HCT116 (cell line): ENCODE results near the gene FGF14. TPM values are rescaled to one million over a fixed set of nuclear protein-coding genes. Genes with fewer than 3 reads are reported as not detected.

ENCODE experiments used
- ATAC-seq: fragments of 200-7000 bp; cut with Tn5 transposase; 2 replicates; pipeline ENCODE4 v1.9.1; 2020; ENCODE audit warnings: mild to moderate bottlenecking, moderate library complexity
- BruUV-seq: library from RNA; stranded (reverse); fragments of 400-500 nt; replicated peaks from 2 replicates; lab custom pipeline; 2021; lab: Mats Ljungman, UMichigan
- CTCF ChIA-PET: fragments of 300-600 bp; sonication (Branson Sonifier 250); formaldehyde crosslinking; loops from one replicate; lab custom pipeline; 2021; ENCODE audit warnings: antibody characterized with exemption; lab: Charles Lee
- POLR2A ChIA-PET: fragments of 300-600, 350-600 bp; sonication (Branson Sonifier 250); formaldehyde crosslinking; loops from one replicate; lab custom pipeline; 2021; ENCODE audit warnings: antibody characterized with exemption; lab: Charles Lee
- RAD21 ChIA-PET, 2 experiments: fragments of 300-600 bp; sonication (Branson Sonifier 250); formaldehyde crosslinking; loops; one replicate each; lab custom pipeline; 2023; ENCODE audit warnings: low total read pairs in 2 of 2; ENCODE audit not compliant: uncharacterized antibody in 2 of 2, unreplicated experiment in 2 of 2, low non-redundant PET in 1 of 2; lab: Charles Lee
- DNase-seq: peaks from one replicate; pipeline ENCODE4 v3.0.0-alpha.2; 2010; ENCODE audit warnings: low read depth, low spot score
- H2AFZ ChIP-seq: fragments of 200-600 bp; shearing (Covaris generic), sonication (generic); 2 replicates; pipeline ENCODE4 v1.6.1; 2017; ENCODE audit warnings: low read depth, mixed run types, mixed read lengths, antibody characterized with exemption, low read length; ENCODE audit not compliant: poor library complexity, severe bottlenecking
- H3K27ac ChIP-seq: 2 replicates; pipeline ENCODE4 v1.5.1; 2012; ENCODE audit warnings: low read depth, low read length
- H3K27me3 ChIP-seq: fragments of 200-600 bp; sonication (generic); 2 replicates; pipeline ENCODE4 v1.6.1; 2016; ENCODE audit warnings: mixed run types, low read length, mixed read lengths; ENCODE audit not compliant: insufficient read depth
- H3K36me3 ChIP-seq, 2 experiments: fragments of 200-500 bp in 1 of 2; fragments of 200-600 bp in 1 of 2; sonication (Bioruptor generic) in 1 of 2; sonication (generic) in 1 of 2; 2 replicates each; pipeline versions ENCODE4 v1.5.1 to v1.6.1; 2014 to 2016; ENCODE audit warnings: low read length in 2 of 2, inconsistent platforms in 1 of 2, mixed read lengths in 1 of 2, mixed run types in 1 of 2; ENCODE audit not compliant: insufficient read depth in 2 of 2, control insufficient read depth in 1 of 2
- H3K4me1 ChIP-seq, 2 experiments: fragments of 200-600 bp in 1 of 2; sonication (generic) in 1 of 2; 2 replicates each; pipeline versions ENCODE4 v1.5.1 to v1.6.1; 2012 to 2017; ENCODE audit warnings: low read length in 2 of 2, inconsistent platforms in 1 of 2, mild to moderate bottlenecking in 1 of 2, mixed read lengths in 1 of 2, mixed run types in 1 of 2, moderate library complexity in 1 of 2; ENCODE audit not compliant: insufficient read depth in 2 of 2, control insufficient read depth in 1 of 2
- H3K4me2 ChIP-seq: fragments of 200-600 bp; sonication (generic); 2 replicates; pipeline ENCODE4 v1.6.1; 2017; ENCODE audit warnings: mixed run types, low read length, mixed read lengths
- H3K4me3 ChIP-seq, 2 experiments: fragments of 200-600 bp in 1 of 2; sonication (generic) in 1 of 2; replicated peaks in 1 of 2; 2 replicates each; pipeline ENCODE4 v1.5.1; 2011 to 2016; ENCODE audit warnings: low read length in 2 of 2, control low read depth in 1 of 2, low read depth in 1 of 2, mild to moderate bottlenecking in 1 of 2, mixed read lengths in 1 of 2, mixed run types in 1 of 2
- H3K79me2 ChIP-seq: fragments of 200-600 bp; sonication (generic); 2 replicates; pipeline ENCODE4 v1.6.1; 2017; ENCODE audit warnings: mild to moderate bottlenecking, mixed run types, low read length, moderate library complexity, mixed read lengths; ENCODE audit not compliant: insufficient read depth
- H3K9ac ChIP-seq: fragments of 200-600 bp; sonication (generic); 2 replicates; pipeline ENCODE4 v1.6.1; 2016; ENCODE audit warnings: low read length, mixed read lengths
- H3K9me2 ChIP-seq: fragments of 200-600 bp; sonication (generic), shearing (Covaris generic); 2 replicates; pipeline ENCODE4 v1.6.1; 2017; ENCODE audit warnings: mixed run types, mild to moderate bottlenecking, moderate library complexity; ENCODE audit not compliant: insufficient read depth
- H3K9me3 ChIP-seq, 2 experiments: fragments of 200-500 bp in 1 of 2; fragments of 200-600 bp in 1 of 2; sonication (Bioruptor generic) in 1 of 2; sonication (generic) in 1 of 2; 2 replicates each; pipeline ENCODE4 v1.6.1; 2014 to 2017; ENCODE audit warnings: low read length in 2 of 2, mixed read lengths in 2 of 2, inconsistent platforms in 1 of 2, low read depth in 1 of 2, mild to moderate bottlenecking in 1 of 2, mixed run types in 1 of 2, moderate library complexity in 1 of 2; ENCODE audit not compliant: control insufficient read depth in 1 of 2, insufficient read depth in 1 of 2
- H4K20me1 ChIP-seq: fragments of 200-600 bp; sonication (generic), shearing (Covaris generic); 2 replicates; pipeline ENCODE4 v1.6.1; 2017; ENCODE audit warnings: mixed run types, mild to moderate bottlenecking, moderate library complexity; ENCODE audit not compliant: insufficient read depth
- ATF3 ChIP-seq: IDR thresholded peaks from 2 replicates; pipeline ENCODE4 v1.6.1; 2012
- CBX3 ChIP-seq: IDR thresholded peaks from 2 replicates; pipeline ENCODE4 v1.6.1; 2012; ENCODE audit warnings: low read depth
- CEBPB ChIP-seq: IDR thresholded peaks from 2 replicates; pipeline ENCODE4 v1.6.1; 2012; ENCODE audit warnings: low read depth
- EGR1 ChIP-seq: IDR thresholded peaks from 2 replicates; pipeline ENCODE4 v1.6.1; 2012; ENCODE audit warnings: low read depth
- ELF1 ChIP-seq: IDR thresholded peaks from 2 replicates; pipeline ENCODE4 v1.6.1; 2012; ENCODE audit warnings: low read depth, borderline replicate concordance
- EZH2 ChIP-seq: fragments of 200-600 bp; sonication (generic); IDR thresholded peaks from 2 replicates; pipeline ENCODE4 v1.6.1; 2017; ENCODE audit warnings: antibody characterized with exemption, mixed run types
- EZH2phosphoT487 ChIP-seq: fragments of 200-600 bp; IDR thresholded peaks from 2 replicates; pipeline ENCODE4 v1.6.1; 2018; ENCODE audit warnings: antibody characterized with exemption, borderline replicate concordance
- FOSL1 ChIP-seq: IDR thresholded peaks from 2 replicates; pipeline ENCODE4 v1.6.1; 2012; ENCODE audit warnings: low read depth
- JUND ChIP-seq: IDR thresholded peaks from 2 replicates; pipeline ENCODE4 v1.6.1; 2012
- POLR2A ChIP-seq: IDR thresholded peaks from 2 replicates; pipeline ENCODE4 v1.7.0; 2011; ENCODE audit warnings: borderline replicate concordance; ENCODE audit not compliant: insufficient read depth, insufficient read length; ENCODE audit errors: extremely low read depth
- POLR2AphosphoS5 ChIP-seq: IDR thresholded peaks from 2 replicates; pipeline ENCODE4 v1.6.1; 2011; ENCODE audit warnings: mild to moderate bottlenecking, low read depth, low read length, moderate library complexity
- RAD21 ChIP-seq: IDR thresholded peaks from 2 replicates; pipeline ENCODE4 v1.6.1; 2012; ENCODE audit warnings: low read depth, mild to moderate bottlenecking
- REST ChIP-seq: IDR thresholded peaks from 2 replicates; pipeline ENCODE4 v1.6.1; 2012; ENCODE audit warnings: low read depth
- SIN3A ChIP-seq: IDR thresholded peaks from 2 replicates; pipeline ENCODE4 v1.6.1; 2012; ENCODE audit warnings: low read depth
- SP1 ChIP-seq: IDR thresholded peaks from 2 replicates; pipeline ENCODE4 v1.6.1; 2012; ENCODE audit warnings: low read depth
- SRF ChIP-seq: IDR thresholded peaks from 2 replicates; pipeline ENCODE4 v1.6.1; 2012; ENCODE audit warnings: low read depth
- TCF7L2 ChIP-seq: IDR thresholded peaks from 2 replicates; pipeline ENCODE4 v1.7.0; 2011; ENCODE audit warnings: borderline replicate concordance, inconsistent platforms; ENCODE audit not compliant: insufficient read depth, insufficient read length; ENCODE audit errors: extremely low read depth
- YY1 ChIP-seq: IDR thresholded peaks from 2 replicates; pipeline ENCODE4 v1.6.1; 2011; ENCODE audit warnings: low read length, low read depth, moderate library complexity, mild to moderate bottlenecking; ENCODE audit not compliant: insufficient replicate concordance; ENCODE audit errors: extremely low read depth
- ZBTB33 ChIP-seq: IDR thresholded peaks from 2 replicates; pipeline ENCODE4 v1.6.1; 2011; ENCODE audit warnings: mild to moderate bottlenecking, low read length, moderate library complexity; ENCODE audit not compliant: insufficient replicate concordance; ENCODE audit errors: extremely low read depth
- ZFX ChIP-seq: fragments of 450-650 bp; IDR thresholded peaks from 2 replicates; pipeline ENCODE4 v1.6.1; 2017
- ZNF274 ChIP-seq: fragments of 200-500 bp; sonication (Bioruptor generic); IDR thresholded peaks from 2 replicates; pipeline ENCODE4 v1.6.1; 2014; ENCODE audit warnings: mild to moderate bottlenecking, low read depth, low read length, inconsistent platforms
- intact Hi-C: fragments of 100-400 bp; cut with micrococcal nuclease; formaldehyde crosslinking; loops from 2 replicates; pipeline ENCODE4 v1.10.0; 2022
- total RNA-seq: library from RNA; stranded (reverse); gene quantifications from one replicate; pipeline ENCODE4 v1.2.1, GENCODE V29; 2021; ENCODE audit not compliant: unreplicated experiment

The FGF14 gene
- total RNA-seq, 1 experiment from 2014 or later = not detected

- TF ChIP-seq ZBTB33 = no peak
- no peak for TF ChIP-seq YY1
- TF ChIP-seq EZH2phosphoT487 = no peak
- TF ChIP-seq ATF3 = no peak
- TF ChIP-seq RAD21 = no peak
- no peak for TF ChIP-seq ZFX
Measured at GRCh38 chr13:101955764-101956163, 446.1 kb downstream of the FGF14 start (continued).

- Histone ChIP-seq H3K27ac (no peak overlapping the region), H4K20me1 (no peaks in the 10 kb centered on the region), H3K36me3 (no peaks in the 10 kb centered on the region), H3K27me3 (no peaks in the 10 kb centered on the region), H3K4me1 (no peaks in the 10 kb centered on the region), H3K9ac (no peak overlapping the region), H3K9me3 (peaks cover 0 to 10% of the 10 kb centered on the region in 2 experiments; a peak in 1 of 4 replicates), H3K4me2 (no peak overlapping the region), H2AFZ (no peak overlapping the region), H3K79me2 (no peaks in the 10 kb centered on the region), H3K4me3 (no peak overlapping the region), H3K9me2 (no peaks in the 10 kb centered on the region)
- ChIA-PET RAD21 (no interaction called here), CTCF (no interaction called here), POLR2A (no interaction called here)
- intact Hi-C loops = no loop called here
- ATAC-seq (no peak), DNase-seq (no peak)
- BruUV-seq = no TSS peak
- TF ChIP-seq POLR2A (no peak), POLR2AphosphoS5 (no peak), FOSL1 (no peak), YY1 (no peak), ZNF274 (no peak), SIN3A (no peak), REST (no peak), ELF1 (no peak), SRF (no peak), SP1 (no peak), EGR1 (no peak), EZH2 (no peak), JUND (no peak), EZH2phosphoT487 (no peak), ZFX (no peak), CBX3 (no peak), CEBPB (no peak), TCF7L2 (no peak), ATF3 (no peak)
Measured at GRCh38 chr13:101951114-101951513, 450.7 kb downstream of the FGF14 start.
